Endodermal cell (in vitro differentiated cells): ENCODE measurements around the gene GABRE. TPM values are rescaled to one million over a fixed set of nuclear protein-coding genes. Genes with fewer than 3 reads are reported as not detected.

ENCODE experiments used
- DNase-seq: peaks from one replicate; pipeline ENCODE4 v3.0.0-alpha.2; 2017
- H3K27ac ChIP-seq: 2 replicates; pipeline ENCODE4 v1.5.1; 2013; ENCODE audit warnings: mild to moderate bottlenecking, low read depth, low read length, moderate library complexity
- H3K27me3 ChIP-seq: 2 replicates; pipeline ENCODE4 v1.6.1; 2013; ENCODE audit warnings: mild to moderate bottlenecking, low read length, moderate library complexity; ENCODE audit not compliant: insufficient read depth, control insufficient read depth, poor library complexity, severe bottlenecking
- H3K36me3 ChIP-seq: 2 replicates; pipeline ENCODE4 v1.7.0; 2013; ENCODE audit warnings: mild to moderate bottlenecking, low read length, moderate library complexity; ENCODE audit not compliant: control insufficient read depth, insufficient read depth
- H3K4me1 ChIP-seq: one replicate; pipeline ENCODE4 v1.7.0; 2013; ENCODE audit warnings: low read length; ENCODE audit not compliant: control insufficient read depth, insufficient read depth
- H3K4me3 ChIP-seq: 2 replicates; pipeline ENCODE4 v1.5.1; 2013; ENCODE audit warnings: mild to moderate bottlenecking, low read length, moderate library complexity
- H3K9ac ChIP-seq: 2 replicates; pipeline ENCODE4 v1.6.1; 2013; ENCODE audit warnings: mild to moderate bottlenecking, low read length, moderate library complexity; ENCODE audit not compliant: poor library complexity, severe bottlenecking; ENCODE audit errors: extremely low read depth
- H3K9me3 ChIP-seq: 2 replicates; pipeline ENCODE4 v1.6.1; 2013; ENCODE audit warnings: mild to moderate bottlenecking, low read length, moderate library complexity; ENCODE audit not compliant: control insufficient read depth
- H3K27ac Mint-ChIP-seq: 2 replicates; pipeline ENCODE4 v1.8.0; 2020; ENCODE audit warnings: mixed read lengths
- H3K27me3 Mint-ChIP-seq: 2 replicates; pipeline ENCODE4 v1.8.0; 2021; ENCODE audit warnings: mild to moderate bottlenecking, mixed read lengths; ENCODE audit not compliant: insufficient read depth
- H3K36me3 Mint-ChIP-seq: 2 replicates; pipeline ENCODE4 v1.8.0; 2020; ENCODE audit warnings: low read depth, mixed read lengths
- H3K4me1 Mint-ChIP-seq: 2 replicates; pipeline ENCODE4 v1.8.0; 2020; ENCODE audit warnings: mixed read lengths
- H3K4me3 Mint-ChIP-seq: 2 replicates; pipeline ENCODE4 v1.8.0; 2020; ENCODE audit warnings: mild to moderate bottlenecking, moderate library complexity, mixed read lengths
- H3K9me3 Mint-ChIP-seq: 2 replicates; pipeline ENCODE4 v1.8.0; 2020; ENCODE audit warnings: mild to moderate bottlenecking, mixed read lengths
- CTCF ChIP-seq: fragments of 200-600 bp; sonication (generic); conservative IDR thresholded peaks from 2 replicates; pipeline ENCODE4 v1.5.0; 2021; ENCODE audit warnings: antibody characterized with exemption, mild to moderate bottlenecking
- WGBS, 2 experiments: methylation state at CpG; one replicate each; pipeline versions ENCODE4 v1.1.5 to v1.1.7; 2013; ENCODE audit warnings: missing lambda C conversion rate in 2 of 2, mixed read lengths in 1 of 2; ENCODE audit not compliant: insufficient coverage in 1 of 2, insufficient read length in 1 of 2; 5-methylcytosine and 5-hydroxymethylcytosine counted together
- total RNA-seq, 2 donors: library from RNA; stranded (reverse); fragmentation: NEBNext Ultra II Directional in 1 of 2; extraction: Animal tissue kit (Norgen Biotek cat#: 25700) in 1 of 2; gene quantifications; 2 replicates in 1 of 2; 3 replicates in 1 of 2; pipeline ENCODE4 v1.2.1, GENCODE V29; 2021

GABRE gene
- total RNA-seq, 2 donors from 2014 or later = 6.6 to 13.3 TPM

- Histone ChIP-seq H3K36me3 (no peaks in the 10 kb centered on the region), H3K4me3 (no peak overlapping the region), H3K27ac (no peak overlapping the region), H3K27me3 (peaks cover 22% of the 10 kb centered on the region), H3K9me3 (no peaks in the 10 kb centered on the region), H3K4me1 (no peaks in the 10 kb centered on the region), H3K9ac (no peak overlapping the region)
- Mint-ChIP-seq H3K36me3 (no peaks in the 10 kb centered on the region), H3K4me3 (no peak overlapping the region), H3K4me1 (no peaks in the 10 kb centered on the region), H3K27me3 (peaks cover 29% of the 10 kb centered on the region), H3K27ac (no peak overlapping the region), H3K9me3 (peaks cover 35% of the 10 kb centered on the region)
- TF ChIP-seq CTCF = no peak
- 94 to 100% methylated on average over 1 of the region's 1 CpG for WGBS, 2 experiments
- DNase-seq = no peak
Measured at GRCh38 chrX:151977923-151978322, 3.4 kb upstream of the GABRE start.

- H3K27ac ChIP-seq = no peak overlapping the region
- 86% methylated on average over 5 of the region's 5 CpGs; no CpG with 5 or more reads in 1 of the 2 experiments for WGBS, 2 experiments
- H3K36me3 ChIP-seq = no peaks in the 10 kb centered on the region
- H3K4me3 ChIP-seq = no peak overlapping the region
- Mint-ChIP-seq H3K4me3 (no peak overlapping the region), H3K27me3 (peaks cover 29% of the 10 kb centered on the region), H3K9me3 (peaks cover 41% of the 10 kb centered on the region), H3K27ac (no peak overlapping the region), H3K4me1 (peaks cover 2% of the 10 kb centered on the region), H3K36me3 (no peaks in the 10 kb centered on the region)
- H3K4me1 ChIP-seq = no peaks in the 10 kb centered on the region
- no peak overlapping the region for H3K9ac ChIP-seq
- H3K9me3 ChIP-seq = no peaks in the 10 kb centered on the region
- DNase-seq = no peak
- H3K27me3 ChIP-seq = peaks cover 22% of the 10 kb centered on the region
- TF ChIP-seq CTCF = no peak
Measured at GRCh38 chrX:151977009-151977408, 2.5 kb upstream of the GABRE start.

- H3K27ac Mint-ChIP-seq = no peak overlapping the region
- TF ChIP-seq CTCF = no peak
Measured at GRCh38 chrX:151975736-151976275, 1.3 kb upstream of the GABRE start.

More at GRCh38 chrX:151975736-151976275, 1.3 kb upstream of the GABRE start:
- Histone ChIP-seq H3K27ac (no peak overlapping the region), H3K4me1 (no peaks in the 10 kb centered on the region), H3K9ac (no peak overlapping the region), H3K4me3 (no peak overlapping the region), H3K27me3 (peaks cover 22% of the 10 kb centered on the region), H3K36me3 (no peaks in the 10 kb centered on the region), H3K9me3 (no peaks in the 10 kb centered on the region)
- Mint-ChIP-seq H3K9me3 (peaks cover 41% of the 10 kb centered on the region), H3K4me3 (no peak overlapping the region), H3K36me3 (no peaks in the 10 kb centered on the region), H3K27me3 (peaks cover 29% of the 10 kb centered on the region), H3K4me1 (peaks cover 2% of the 10 kb centered on the region)
- WGBS, 2 experiments = 97 to 100% methylated on average over 1 to 4 of the region's 5 CpGs
- DNase-seq = no peak
